ENCODE data around the gene COL4A6. TPM values are rescaled to one million over a fixed set of nuclear protein-coding genes. Genes with fewer than 3 reads are reported as not detected.
"Not testable (repeated sequence)": the region's sequence is repeated elsewhere in the genome, so short reads cannot be mapped to it uniquely, and the experiment has no call there.

Gene COL4A6
- polyA plus RNA-seq (2012; ENCODE audit: insufficient read depth, insufficient read length): not detected

- no peak for DNase-seq (ENCODE audit: low read depth, low spot score)
- H3K4me3 ChIP-seq (ENCODE audit: low read length): no peak within 1 kb of the TSS
Observed at GRCh38 chrX:108438110-108438623, at the start of gene COL4A6. COL4A6 (minus strand) TSS chrX:108438422; CDS start chrX:108438196, 226 bp downstream.

- H3K4me3 ChIP-seq (ENCODE audit: low read length): no peak overlapping the region
Observed at GRCh38 chrX:108485960-108486359, 47.7 kb upstream of the COL4A6 start.

GRCh38 chrX:108484251-108484650 is 46.0 kb upstream of the COL4A6 start:
- no peak overlapping the region for H3K4me3 ChIP-seq (ENCODE audit: low read length)
- no peak for DNase-seq (ENCODE audit: low read depth, low spot score)

More at GRCh38 chrX:108485960-108486359, 47.7 kb upstream of the COL4A6 start:
- no peak for DNase-seq (ENCODE audit: low read depth, low spot score)

GRCh38 chrX:108481528-108481927 is 43.3 kb upstream of the COL4A6 start:
- not testable (repeated sequence) for DNase-seq (ENCODE audit: low read depth, low spot score); H3K4me3 ChIP-seq (ENCODE audit: low read length)

- no peak for DNase-seq (ENCODE audit: low read depth, low spot score)
- H3K4me3 ChIP-seq (ENCODE audit: low read length): no peak overlapping the region
Observed at GRCh38 chrX:108473979-108474378, 35.8 kb upstream of the COL4A6 start.

- no peak overlapping the region for H3K4me3 ChIP-seq (ENCODE audit: low read length)
- no peak for DNase-seq (ENCODE audit: low read depth, low spot score)
Observed at GRCh38 chrX:108468486-108468885, 30.3 kb upstream of the COL4A6 start.

- no peak overlapping the region for H3K4me3 ChIP-seq (ENCODE audit: low read length)
- DNase-seq (ENCODE audit: low read depth, low spot score): no peak
Observed at GRCh38 chrX:108464604-108465003, 26.4 kb upstream of the COL4A6 start.

- DNase-seq (ENCODE audit: low read depth, low spot score): no peak
Observed at GRCh38 chrX:108456971-108457477, 18.8 kb upstream of the COL4A6 start.

GRCh38 chrX:108453841-108454240 is 15.6 kb upstream of the COL4A6 start:
- no peak for DNase-seq (ENCODE audit: low read depth, low spot score)
- H3K4me3 ChIP-seq (ENCODE audit: low read length): no peak overlapping the region

More at GRCh38 chrX:108456971-108457477, 18.8 kb upstream of the COL4A6 start:
- no peak overlapping the region for H3K4me3 ChIP-seq (ENCODE audit: low read length)

- H3K4me3 ChIP-seq (ENCODE audit: low read length): no peak overlapping the region
- no peak for DNase-seq (ENCODE audit: low read depth, low spot score)
Observed at GRCh38 chrX:108447303-108447702, 9.1 kb upstream of the COL4A6 start.

GRCh38 chrX:108442901-108443464 is 4.8 kb upstream of the COL4A6 start:
- DNase-seq (ENCODE audit: low read depth, low spot score): no peak
- no peak overlapping the region for H3K4me3 ChIP-seq (ENCODE audit: low read length)

GRCh38 chrX:108439961-108440696 is 1.9 kb upstream of the COL4A6 start:
- H3K4me3 ChIP-seq (ENCODE audit: low read length): no peak overlapping the region
- DNase-seq (ENCODE audit: low read depth, low spot score): no peak

GRCh38 chrX:108439426-108439942 is 1.3 kb upstream of the COL4A6 start, which contains the start of gene COL4A5:
COL4A5 (plus strand) TSS chrX:108439838; CDS start chrX:108440126, 288 bp downstream.
- H3K4me3 ChIP-seq (ENCODE audit: low read length): no peak within 1 kb of the TSS
- DNase-seq (ENCODE audit: low read depth, low spot score): no peak

- DNase-seq (ENCODE audit: low read depth, low spot score): no peak
- no peak overlapping the region for H3K4me3 ChIP-seq (ENCODE audit: low read length)
Observed at GRCh38 chrX:108437349-108438109, 693 bp downstream of the COL4A6 start.

GRCh38 chrX:108435261-108435660 is 3.0 kb downstream of the COL4A6 start:
- no peak overlapping the region for H3K4me3 ChIP-seq (ENCODE audit: low read length)
- no peak for DNase-seq (ENCODE audit: low read depth, low spot score)

- DNase-seq (ENCODE audit: low read depth, low spot score): no peak
- H3K4me3 ChIP-seq (ENCODE audit: low read length): no peak overlapping the region
Observed at GRCh38 chrX:108426262-108426661, 12.0 kb downstream of the COL4A6 start.

- H3K4me3 ChIP-seq (ENCODE audit: low read length): no peak overlapping the region
- no peak for DNase-seq (ENCODE audit: low read depth, low spot score)
Observed at GRCh38 chrX:108420481-108420880, 17.7 kb downstream of the COL4A6 start.

- DNase-seq (ENCODE audit: low read depth, low spot score): no peak
- H3K4me3 ChIP-seq (ENCODE audit: low read length): no peak overlapping the region
Observed at GRCh38 chrX:108419401-108419800, 18.8 kb downstream of the COL4A6 start.

GRCh38 chrX:108417257-108417656 is 21.0 kb downstream of the COL4A6 start:
- no peak for DNase-seq (ENCODE audit: low read depth, low spot score)

More at GRCh38 chrX:108417257-108417656, 21.0 kb downstream of the COL4A6 start:
- no peak overlapping the region for H3K4me3 ChIP-seq (ENCODE audit: low read length)

Measured in Jurkat, Clone E6-1 (cell line).